H54 (cell line): ENCODE data around the gene CD72.
"Not testable (repeated sequence)": the region's sequence is repeated elsewhere in the genome, so short reads cannot be mapped to it uniquely, and the experiment has no call there.

Source experiments
- DNase-seq: peaks from one replicate; pipeline ENCODE4 v3.0.0; 2011; ENCODE audit warnings: low spot score, mixed read lengths; ENCODE audit not compliant: insufficient read length
- FAIRE-seq: peaks from 3 replicates; lab custom pipeline; 2011; peaks lifted over from hg19 to GRCh38; lab: Jason Lieb, UNC
- POLR2A ChIP-seq: IDR thresholded peaks from 2 replicates; pipeline ENCODE4 v1.6.1; 2011; ENCODE audit warnings: low read depth, mild to moderate bottlenecking, low read length

CD72 gene

GRCh38 chr9:35616681-35617459 lies 1.3 kb downstream of the CD72 start:
- FAIRE-seq = no peak
- no peak for DNase-seq
- TF ChIP-seq POLR2A = no peak

GRCh38 chr9:35615981-35616680 lies 2.1 kb downstream of the CD72 start:
- no peak for DNase-seq
- no peak for FAIRE-seq
- TF ChIP-seq POLR2A = no peak

- FAIRE-seq (no peak), DNase-seq (no peak)
- TF ChIP-seq POLR2A = no peak
These were observed 5.4 kb downstream of the CD72 start for GRCh38 chr9:35612843-35613242.

GRCh38 chr9:35612066-35612465 lies 6.1 kb downstream of the CD72 start:
- not testable (repeated sequence) for FAIRE-seq

GRCh38 chr9:35611230-35611797 lies 6.9 kb downstream of the CD72 start:
- TF ChIP-seq POLR2A = no peak
- FAIRE-seq (no peak), DNase-seq (no peak)

More at GRCh38 chr9:35612066-35612465, 6.1 kb downstream of the CD72 start:
- DNase-seq = not testable (repeated sequence)

- no peak for FAIRE-seq
- no peak for TF ChIP-seq POLR2A
- DNase-seq = no peak
These were observed 8.4 kb downstream of the CD72 start for GRCh38 chr9:35609820-35610163.

GRCh38 chr9:35609001-35609819 lies 9.0 kb downstream of the CD72 start:
- no peak for TF ChIP-seq POLR2A
- no peak for FAIRE-seq

GRCh38 chr9:35608221-35608620 lies 10.0 kb downstream of the CD72 start:
- TF ChIP-seq POLR2A = no peak
- DNase-seq = no peak
- FAIRE-seq = no peak

More at GRCh38 chr9:35609001-35609819, 9.0 kb downstream of the CD72 start:
- DNase-seq = no peak

- DNase-seq = no peak
- FAIRE-seq = no peak
- no peak for TF ChIP-seq POLR2A
These were observed 11.5 kb downstream of the CD72 start for GRCh38 chr9:35606726-35607125.

- TF ChIP-seq POLR2A = no peak
- DNase-seq (no peak), FAIRE-seq (no peak)
These were observed 12.1 kb downstream of the CD72 start for GRCh38 chr9:35606138-35606504.

- peak; percentile 33 for DNase-seq
- no peak for TF ChIP-seq POLR2A
- FAIRE-seq = no peak
These were observed 12.7 kb downstream of the CD72 start for GRCh38 chr9:35605351-35606137.

- FAIRE-seq = no peak
- peak; percentile 64 for DNase-seq
These were observed 13.4 kb downstream of the CD72 start, which contains the start of gene TESK1 for GRCh38 chr9:35604578-35605350. TESK1 (plus strand) TSS chr9:35605262; CDS start chr9:35605620, 358 bp downstream.

More at GRCh38 chr9:35604578-35605350, 13.4 kb downstream of the CD72 start, which contains the start of gene TESK1:
- TF ChIP-seq POLR2A = no peak
